Adipose tissue (tissue), 3 donors: ENCODE results near the gene SHLD2. TPM values are rescaled to one million over a fixed set of nuclear protein-coding genes. Genes with fewer than 3 reads are reported as not detected.
"Not testable (repeated sequence)": the region's sequence is repeated elsewhere in the genome, so short reads cannot be mapped to it uniquely, and the experiment has no call there.

Source experiments
- H3K27ac ChIP-seq: one replicate; pipeline ENCODE4 v1.5.1; 2013; ENCODE audit warnings: low read depth, low read length
- WGBS, 3 donors: extraction: QIAGEN DNeasy Blood & Tissue Kit; methylation state at CpG; one replicate each; pipeline ENCODE4 v1.1.7; 2013; 5-methylcytosine and 5-hydroxymethylcytosine counted together
- polyA plus RNA-seq, 3 donors: library from polyadenylated mRNA; stranded (reverse); fragments of 200-250 nt; gene quantifications; one replicate each; pipeline ENCODE4 v1.2.3, GENCODE V29; 2013
- donor health status: healthy with polysubstance abuse.
- donor health status: Bipolar disorder and iron deficiency.
- donor health status: healthy.

SHLD2 gene
- polyA plus RNA-seq = 10 to 100 TPM in 2 of 3 donors, 1 to 10 TPM in 1; 9.0 to 21.7 (median 15.0) TPM

GRCh38 chr10:87094373-87095235 lies at the start of gene SHLD2, which contains the start of gene GLUD1:
Gene SHLD2 (plus strand): TSS chr10:87095206. CDS start chr10:87151355, 56,149 bp downstream.
Gene GLUD1 (minus strand): TSS chr10:87094843. CDS start chr10:87094769, 74 bp downstream.
- H3K27ac ChIP-seq = peak within 1 kb of the TSS; percentile 97
- WGBS, 3 donors = 0 to 1% (median 0%) methylated on average over 34 to 104 of the region's 111 CpGs

- WGBS, 3 donors = 98% methylated on average over 6 of the region's 6 CpGs
- no peak overlapping the region for H3K27ac ChIP-seq
These were observed 49.5 kb upstream of the SHLD2 start for GRCh38 chr10:87045434-87045938.

GRCh38 chr10:87053111-87053510 lies 41.9 kb upstream of the SHLD2 start:
- WGBS, 3 donors = 51 to 79% (median 72%) methylated on average over 3 of the region's 3 CpGs
- no peak overlapping the region for H3K27ac ChIP-seq

DNA sequence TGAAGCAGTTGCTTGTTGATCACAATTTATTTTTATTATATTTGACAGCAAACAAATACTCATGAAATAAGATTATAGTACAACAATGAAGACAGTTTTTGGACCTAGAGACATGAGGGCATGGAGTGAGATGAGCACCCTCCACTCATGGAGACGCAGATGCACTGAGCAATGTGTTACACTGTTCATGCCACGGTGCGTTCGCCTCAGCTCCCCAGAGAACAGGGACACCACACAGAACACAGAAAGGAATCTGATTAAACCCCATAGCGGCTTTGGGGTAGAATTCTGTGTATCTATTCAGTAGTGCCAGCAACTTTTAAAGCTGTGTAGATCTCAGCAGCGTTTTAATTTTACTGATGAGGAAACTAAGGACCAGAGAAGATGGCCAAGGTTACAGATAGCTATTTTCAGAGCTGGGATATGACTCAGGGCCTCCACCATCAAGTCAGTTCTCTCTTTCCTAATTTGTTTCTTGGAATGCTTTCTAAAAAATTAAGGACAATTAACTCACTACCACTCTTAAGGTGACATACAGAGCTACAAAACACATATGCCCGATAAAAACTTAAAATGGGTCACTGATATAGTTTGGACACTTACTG lies 41.3 kb upstream of the SHLD2 start:
- peak overlapping the region; percentile 19 for H3K27ac ChIP-seq
- 95 to 96% (median 95%) methylated on average over 7 of the region's 7 CpGs for WGBS, 3 donors

DNA sequence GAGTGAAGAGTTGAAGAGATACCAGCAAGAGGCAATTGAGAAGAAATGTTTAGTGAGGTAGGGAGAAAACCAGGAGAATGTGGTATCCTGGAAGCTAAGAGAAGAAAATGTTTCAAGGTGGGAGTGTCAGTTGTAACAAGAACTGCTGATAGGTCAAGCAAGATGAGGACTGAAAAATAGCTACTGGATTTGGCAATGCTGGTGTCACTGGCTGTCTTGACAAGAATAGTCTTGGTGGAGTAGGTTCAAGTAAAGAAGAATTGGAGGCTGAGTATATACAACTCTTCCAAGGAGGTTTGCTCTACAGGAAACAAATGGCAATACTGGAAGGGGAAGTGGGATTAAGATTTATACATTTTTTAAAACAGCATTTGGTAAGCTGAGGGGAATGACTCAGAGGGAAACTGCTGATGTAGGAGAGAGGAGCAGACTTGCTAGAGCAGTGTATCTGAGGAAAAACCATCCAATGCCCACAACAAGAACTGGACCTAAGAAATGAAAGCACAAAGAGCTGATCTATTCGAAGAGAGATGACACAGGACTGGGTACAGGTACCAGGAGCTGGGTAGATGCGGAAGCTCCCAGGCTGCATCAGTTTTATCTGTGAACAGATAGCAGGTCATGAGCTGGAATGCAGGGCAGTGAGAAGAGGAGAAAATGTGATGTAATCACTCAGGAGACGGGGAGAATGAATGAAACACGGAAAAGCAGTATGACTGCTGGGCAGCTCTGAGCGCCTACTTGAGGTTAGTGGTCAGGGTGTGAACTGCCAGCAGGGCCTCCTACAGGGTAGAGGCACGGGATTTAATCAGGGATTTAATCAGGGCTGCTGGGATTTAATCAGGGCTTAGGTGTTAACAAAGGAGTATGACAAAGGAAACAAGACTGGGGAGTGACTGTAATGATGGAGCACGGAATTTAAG lies 40.4 kb upstream of the SHLD2 start:
- WGBS, 3 donors = 48 to 76% (median 64%) methylated on average over 7 of the region's 7 CpGs
- H3K27ac ChIP-seq = no peak overlapping the region

DNA sequence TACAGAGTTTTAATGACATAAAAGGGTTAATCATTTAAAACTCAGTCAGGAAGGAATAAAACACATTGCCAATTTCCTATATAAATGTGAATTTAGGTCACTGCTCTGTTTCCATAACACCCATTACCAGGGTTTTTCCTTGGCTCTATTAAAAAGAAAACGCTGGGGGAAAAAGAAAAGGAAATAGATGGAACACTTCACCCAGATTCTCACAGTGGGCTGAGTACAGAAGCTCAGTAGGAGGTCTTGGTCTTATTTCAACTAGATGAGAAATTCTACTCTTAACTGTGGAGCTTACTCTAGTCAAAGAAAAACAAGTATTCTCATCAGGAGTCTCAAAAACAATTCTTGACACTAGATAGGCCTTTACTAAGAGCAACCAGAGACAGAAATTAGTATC lies 36.8 kb upstream of the SHLD2 start:
- no peak overlapping the region for H3K27ac ChIP-seq
- 35 to 75% (median 63%) methylated on average over 1 of the region's 1 CpG for WGBS, 3 donors

DNA sequence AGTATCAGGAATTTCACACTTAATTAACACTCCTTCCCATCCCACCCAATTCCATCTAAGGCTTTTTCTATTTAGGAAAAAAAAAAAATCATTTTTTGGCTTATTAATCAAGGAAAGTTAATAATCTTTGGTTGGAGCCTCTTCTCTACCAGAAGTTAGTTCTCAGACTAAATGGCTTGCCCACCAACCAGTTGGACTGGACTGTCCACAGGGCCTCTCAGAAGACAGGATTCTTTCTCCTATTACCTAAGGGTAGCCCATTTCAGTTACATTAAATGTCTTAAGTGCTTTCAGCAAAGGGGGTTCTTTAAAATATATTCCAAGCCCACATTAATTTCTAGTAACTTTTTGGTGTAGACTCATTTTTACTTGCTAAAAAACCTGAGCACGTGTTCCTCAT lies 35.6 kb upstream of the SHLD2 start:
- WGBS, 3 donors = 93 to 99% (median 98%) methylated on average over 1 of the region's 1 CpG

GRCh38 chr10:87060280-87060928 lies 34.6 kb upstream of the SHLD2 start:
- WGBS, 3 donors = 76 to 91% (median 84%) methylated on average over 6 of the region's 6 CpGs
- no peak overlapping the region for H3K27ac ChIP-seq

More for the DNA sequence above, 35.6 kb upstream of the SHLD2 start:
- H3K27ac ChIP-seq = no peak overlapping the region

DNA sequence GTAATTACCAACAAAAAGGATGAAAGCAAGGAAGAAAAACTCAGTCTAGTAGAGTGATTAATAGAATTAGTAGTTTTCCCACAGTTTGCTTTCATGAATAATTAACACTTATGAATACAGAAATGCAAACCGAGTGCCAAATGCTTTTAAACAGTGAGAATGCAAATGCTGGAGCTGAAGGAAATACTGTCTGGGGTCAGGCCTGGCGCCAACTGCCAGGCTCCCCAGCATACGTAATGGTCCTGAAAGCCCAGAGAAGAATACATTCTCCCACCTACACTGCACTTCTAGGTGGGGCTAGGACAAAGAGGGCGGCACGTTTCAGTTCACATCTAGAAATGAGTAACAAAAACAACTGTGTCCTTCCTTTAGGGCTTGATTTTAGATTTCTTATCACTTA lies 30.4 kb upstream of the SHLD2 start:
- H3K27ac ChIP-seq = no peak overlapping the region
- WGBS, 3 donors = 64 to 89% (median 84%) methylated on average over 5 of the region's 5 CpGs

DNA sequence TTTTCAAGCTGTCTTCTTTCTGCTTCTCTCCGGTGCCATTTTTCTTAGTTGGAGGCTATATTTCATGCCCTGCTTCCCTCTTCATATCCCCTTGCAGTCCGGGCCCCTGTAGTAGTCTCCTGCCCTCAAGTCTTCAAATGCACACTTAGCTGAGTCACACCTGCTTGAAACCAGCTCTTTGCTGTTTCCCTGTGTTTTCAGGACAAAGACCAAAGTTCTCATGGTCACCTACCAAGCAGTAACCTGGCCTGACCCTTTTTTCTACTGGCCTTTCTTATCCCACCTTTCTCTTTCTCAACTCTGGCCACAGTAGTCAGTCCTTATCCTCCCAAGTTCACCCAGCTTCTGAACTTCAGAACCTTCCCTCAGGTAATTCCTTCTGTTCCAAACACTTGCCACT lies 28.8 kb upstream of the SHLD2 start:
- whole genome bisulfite sequencing, 3 donors = 95 to 100% (median 98%) methylated on average over 2 of the region's 2 CpGs
- H3K27ac ChIP-seq = no peak overlapping the region

DNA sequence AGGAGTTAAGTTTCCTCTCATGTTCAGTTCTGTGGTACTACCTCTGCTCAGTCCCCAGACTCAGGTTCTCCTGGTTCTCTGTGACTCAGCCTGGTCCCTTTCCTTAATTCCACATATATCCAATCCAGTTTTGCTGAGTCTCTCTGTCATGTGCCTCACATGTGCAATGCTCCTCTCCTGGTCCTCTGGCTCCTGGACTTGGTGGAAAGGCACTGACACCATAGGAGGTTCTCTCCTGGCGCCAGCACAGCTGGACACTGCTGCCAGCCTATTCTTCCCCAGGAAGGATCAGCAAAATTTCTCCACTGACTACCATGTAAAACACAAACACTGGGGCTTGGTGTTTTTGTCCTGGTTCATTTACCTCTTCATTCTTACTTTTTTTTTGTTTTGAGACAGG lies 28.1 kb upstream of the SHLD2 start:
- whole genome bisulfite sequencing, 3 donors = 92 to 100% (median 100%) methylated on average over 1 of the region's 1 CpG
- no peak overlapping the region for H3K27ac ChIP-seq

DNA sequence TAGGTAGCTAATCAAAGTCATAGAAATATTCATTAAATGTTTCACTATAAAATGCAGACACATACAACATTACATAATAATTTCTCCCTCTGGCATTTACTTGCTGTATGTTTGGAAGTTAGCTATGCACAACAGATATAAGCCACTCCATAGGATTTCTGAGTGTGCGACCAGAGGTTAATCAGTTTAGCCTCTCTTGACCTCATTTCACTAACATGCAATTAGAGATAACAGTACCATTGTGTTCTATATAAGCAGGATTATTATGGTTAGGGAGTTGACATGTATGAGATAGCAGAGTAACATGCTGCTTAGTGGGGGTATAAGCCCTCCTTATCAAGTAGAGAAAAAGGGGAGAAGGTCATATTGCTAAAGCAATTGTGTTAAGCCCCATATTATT lies 26.7 kb upstream of the SHLD2 start:
- WGBS, 3 donors = 76 to 97% (median 91%) methylated on average over 1 of the region's 1 CpG
- no peak overlapping the region for H3K27ac ChIP-seq

GRCh38 chr10:87072449-87072848 lies 22.6 kb upstream of the SHLD2 start:
- H3K27ac ChIP-seq = no peak overlapping the region
- WGBS, 3 donors = 58 to 80% (median 77%) methylated on average over 2 of the region's 2 CpGs

GRCh38 chr10:87076421-87076820 lies 18.6 kb upstream of the SHLD2 start:
- H3K27ac ChIP-seq = not testable (repeated sequence)
- 72 to 93% (median 91%) methylated on average over 2 of the region's 2 CpGs for WGBS, 3 donors

DNA sequence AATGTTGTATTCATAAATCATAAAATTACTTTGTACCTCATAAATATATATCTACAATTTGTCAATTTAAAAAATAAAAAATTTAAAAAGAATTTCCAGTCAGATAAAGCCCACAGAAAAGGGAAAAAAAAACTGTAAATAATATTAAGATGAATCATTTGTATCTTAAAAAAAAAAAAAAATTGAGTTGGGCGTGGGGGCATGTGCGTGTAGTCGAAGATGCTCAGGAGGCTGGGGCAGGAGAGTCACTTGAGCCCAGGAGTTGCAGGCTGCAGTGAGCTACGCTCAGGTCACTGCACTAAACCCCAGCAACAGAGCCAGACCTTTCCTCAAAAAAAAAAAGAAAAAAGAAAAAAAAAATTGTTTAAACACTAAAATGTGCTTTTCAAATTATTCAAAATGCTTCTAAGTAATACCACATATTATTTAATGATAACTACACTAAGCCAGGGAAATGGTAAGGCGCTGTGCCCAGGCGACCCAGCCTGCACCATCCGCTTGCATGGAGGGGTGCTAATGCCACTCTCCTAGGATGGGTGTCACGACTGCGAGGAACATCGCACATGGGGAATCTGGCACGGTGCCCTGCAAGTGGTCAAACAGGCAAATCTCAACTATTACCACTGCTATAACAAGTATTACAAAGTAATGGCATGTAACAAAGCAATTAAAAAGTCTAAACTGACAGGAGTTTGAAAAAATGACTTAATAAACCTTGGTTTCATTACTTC lies 15.7 kb upstream of the SHLD2 start:
- H3K27ac ChIP-seq = no peak overlapping the region
- 77 to 83% (median 82%) methylated on average over 11 of the region's 11 CpGs for WGBS, 3 donors

DNA sequence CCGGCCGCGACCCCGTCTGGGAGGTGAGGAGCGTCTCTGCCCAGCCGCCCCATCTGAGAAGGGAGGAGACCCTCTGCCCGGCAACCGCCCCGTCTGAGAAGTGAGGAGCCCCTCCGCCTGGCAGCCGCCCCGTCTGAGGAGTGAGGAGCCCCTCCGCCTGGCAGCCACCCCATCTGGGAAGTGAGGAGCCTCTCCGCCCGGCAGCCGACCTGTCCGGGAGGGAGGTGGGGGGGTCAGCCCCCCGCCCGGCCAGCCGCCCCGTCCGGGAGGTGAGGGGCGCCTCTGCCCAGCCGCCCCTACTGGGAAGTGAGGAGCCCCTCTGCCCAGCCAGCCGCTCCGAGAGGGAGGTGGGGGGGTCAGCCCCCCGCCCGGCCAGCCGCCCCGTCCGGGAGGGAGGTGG lies 14.4 kb upstream of the SHLD2 start:
- not testable (repeated sequence) for H3K27ac ChIP-seq
- 96% methylated on average over 14 to 27 of the region's 31 CpGs; no CpG with 5 or more reads in 1 of the 3 donors for WGBS, 3 donors

DNA sequence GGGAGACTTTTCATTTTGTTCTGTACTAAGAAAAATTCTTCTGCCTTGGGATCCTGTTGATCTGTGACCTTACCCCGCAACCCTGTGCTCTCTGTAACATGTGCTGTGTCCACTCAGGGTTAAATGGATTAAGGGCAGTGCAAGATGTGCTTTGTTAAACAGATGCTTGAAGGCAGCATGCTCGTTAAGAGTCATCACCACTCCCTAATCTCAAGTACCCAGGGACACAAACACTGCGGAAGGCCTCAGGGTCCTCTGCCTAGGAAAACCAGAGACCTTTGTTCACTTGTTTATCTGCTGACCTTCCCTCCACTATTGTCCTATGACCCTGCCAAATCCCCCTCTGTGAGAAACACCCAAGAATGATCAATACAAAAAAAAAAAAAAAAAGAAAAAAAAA lies 13.4 kb upstream of the SHLD2 start:
- H3K27ac ChIP-seq = not testable (repeated sequence)
- WGBS, 3 donors = 67 to 94% (median 89%) methylated on average over 1 of the region's 3 CpGs
